ENCODE results near the gene TNKS1BP1.
"Not testable (repeated sequence)": the region's sequence is repeated elsewhere in the genome, so short reads cannot be mapped to it uniquely, and the experiment has no call there.

Gene TNKS1BP1

GRCh38 chr11:57354699-57355098 is 29.9 kb upstream of the TNKS1BP1 start:
- DNase-seq (ENCODE audit: low read depth in 2 of 2) = no peak

DNA sequence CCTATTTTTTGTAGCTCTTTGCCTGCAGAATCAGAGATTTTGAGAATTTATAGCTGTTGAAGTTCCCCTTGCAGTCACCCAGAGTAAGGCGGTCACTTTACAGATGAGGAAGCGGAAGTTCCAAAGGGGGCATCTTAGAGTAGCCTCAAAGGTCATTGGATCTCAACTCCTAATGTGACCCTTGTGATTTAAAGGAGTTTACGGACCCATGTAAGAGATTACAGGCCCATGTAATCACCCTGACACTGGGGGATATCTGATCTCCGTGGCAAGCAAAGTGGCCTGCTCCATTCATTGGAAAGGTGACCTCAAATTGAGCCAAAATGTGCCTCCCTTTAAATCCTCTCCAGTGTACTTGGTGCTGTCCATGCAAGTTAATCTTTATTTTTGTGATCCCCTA is 29.1 kb upstream of the TNKS1BP1 start:
- no peak for DNase-seq (ENCODE audit: low read depth in 2 of 2)

GRCh38 chr11:57353446-57353845 is 28.7 kb upstream of the TNKS1BP1 start:
- DNase-seq (ENCODE audit: low read depth in 2 of 2) = no peak

DNA sequence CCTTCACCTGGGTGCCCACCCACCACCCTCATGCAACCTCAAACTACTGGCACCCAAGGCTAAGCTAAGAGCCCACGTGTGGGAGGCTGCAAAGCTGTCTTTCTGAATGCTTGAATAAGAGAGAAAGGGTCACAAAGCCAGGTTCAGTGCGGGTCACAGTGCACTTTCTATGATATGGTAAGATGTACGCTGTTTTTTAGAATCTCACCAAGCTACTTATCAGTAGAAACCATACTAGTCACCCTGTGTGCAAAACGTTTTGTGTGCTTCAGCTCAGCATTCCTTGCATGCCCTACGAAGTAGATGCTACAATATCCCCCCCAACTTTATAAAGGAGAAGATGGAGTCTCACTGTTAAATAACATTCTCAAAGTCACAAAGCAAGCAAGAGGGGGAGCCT is 28.3 kb upstream of the TNKS1BP1 start:
- no peak for DNase-seq (ENCODE audit: low read depth in 2 of 2)

GRCh38 chr11:57349491-57350274 is 24.9 kb upstream of the TNKS1BP1 start:
- peak; percentile 27 to 31 for DNase-seq (ENCODE audit: low read depth in 2 of 2)

- no peak for DNase-seq (ENCODE audit: low read depth in 2 of 2)
These were observed 24.0 kb upstream of the TNKS1BP1 start for GRCh38 chr11:57348636-57349313.

- DNase-seq (ENCODE audit: low read depth in 2 of 2) = no peak
These were observed 23.3 kb upstream of the TNKS1BP1 start for GRCh38 chr11:57348052-57348451.

DNA sequence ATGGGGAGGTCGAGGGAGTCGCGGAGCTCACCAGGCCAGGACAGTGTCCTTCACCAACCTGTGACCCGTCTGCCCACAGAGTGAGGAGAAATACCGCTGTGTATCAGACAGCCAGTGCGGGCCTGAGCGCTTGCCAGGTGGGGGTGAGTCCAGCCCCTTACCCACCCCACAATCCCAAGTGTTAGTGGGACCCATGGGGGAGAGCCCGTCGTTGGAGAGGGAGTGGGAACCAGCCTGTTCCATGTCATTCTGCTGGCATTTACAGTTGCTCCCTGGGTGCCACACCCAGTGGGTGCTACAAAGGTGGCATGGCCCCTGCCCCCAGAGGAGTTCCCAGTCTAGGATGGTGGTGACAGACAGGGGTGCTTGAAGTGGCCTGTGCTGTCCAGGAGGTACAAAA is 22.6 kb upstream of the TNKS1BP1 start:
- no peak for DNase-seq (ENCODE audit: low read depth in 2 of 2)

DNA sequence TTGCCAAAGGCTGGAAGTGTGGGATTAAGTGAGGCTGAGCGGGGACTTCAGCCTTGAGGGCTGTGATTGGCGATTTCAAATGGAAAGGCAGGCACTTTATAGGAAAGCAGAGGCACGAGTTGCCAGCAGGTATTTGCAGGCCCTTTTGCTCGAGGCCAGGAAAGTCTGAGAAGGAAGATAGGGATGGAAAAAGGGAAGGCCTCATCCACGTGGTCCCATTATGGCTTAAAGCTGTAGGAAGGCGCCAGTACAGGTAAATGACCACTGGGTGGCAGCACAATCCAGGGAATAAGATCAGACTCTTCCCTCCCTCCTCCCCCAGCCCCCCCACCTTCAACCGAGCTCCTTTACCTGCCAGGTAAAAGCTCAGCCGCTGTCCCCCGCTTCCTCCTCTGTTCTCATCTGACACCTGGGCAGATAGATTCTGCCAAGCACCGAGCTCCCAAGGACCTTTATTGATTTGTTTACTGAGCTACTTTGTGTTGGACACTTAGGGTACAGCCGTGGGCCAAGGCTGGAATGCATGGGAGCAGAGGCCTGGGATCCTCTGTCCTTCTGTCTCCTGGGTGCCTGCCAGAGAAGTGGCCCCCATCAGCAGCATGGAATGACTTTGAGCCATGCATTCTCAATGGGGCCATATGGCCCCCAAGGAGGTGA is 20.9 kb upstream of the TNKS1BP1 start:
- peak; percentile 47 to 51 for DNase-seq (ENCODE audit: low read depth in 2 of 2)

GRCh38 chr11:57344826-57345225 is 20.1 kb upstream of the TNKS1BP1 start:
- no peak for DNase-seq (ENCODE audit: low read depth in 2 of 2)

GRCh38 chr11:57343825-57344224 is 19.1 kb upstream of the TNKS1BP1 start:
- DNase-seq (ENCODE audit: low read depth in 2 of 2) = no peak

GRCh38 chr11:57342702-57343101 is 17.9 kb upstream of the TNKS1BP1 start:
- no peak for DNase-seq (ENCODE audit: low read depth in 2 of 2)

GRCh38 chr11:57341250-57341808 is 16.6 kb upstream of the TNKS1BP1 start:
- no peak for DNase-seq (ENCODE audit: low read depth in 2 of 2)

GRCh38 chr11:57340039-57340615 is 15.4 kb upstream of the TNKS1BP1 start:
- DNase-seq (ENCODE audit: low read depth in 2 of 2) = no peak

GRCh38 chr11:57339328-57339727 is 14.6 kb upstream of the TNKS1BP1 start:
- no peak for DNase-seq (ENCODE audit: low read depth in 2 of 2)

- no peak for DNase-seq (ENCODE audit: low read depth in 2 of 2)
These were observed 13.4 kb upstream of the TNKS1BP1 start, which contains the start of gene P2RX3 for GRCh38 chr11:57338142-57338541. TSS of gene P2RX3 (plus strand) at chr11:57338352. CDS start at chr11:57338551, 199 bp downstream.

DNA sequence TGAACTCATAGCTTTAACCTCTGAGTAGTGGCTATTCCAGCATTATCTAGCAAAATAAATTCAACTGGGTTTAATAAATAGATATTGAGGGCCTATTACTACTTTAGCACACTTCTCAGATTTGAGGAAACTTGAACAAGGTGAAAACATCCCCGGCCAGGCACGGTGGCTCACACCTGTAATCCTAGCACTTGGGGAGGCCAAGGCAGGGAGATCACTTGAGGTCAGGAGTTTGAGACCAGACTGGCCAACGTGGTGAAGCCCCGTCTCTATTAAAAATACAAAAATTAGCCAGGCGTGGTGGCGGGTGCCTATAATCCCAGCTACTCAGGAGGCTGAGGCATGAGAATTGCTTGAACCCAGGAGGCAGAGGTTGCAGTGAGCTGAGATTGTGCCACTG is 12.1 kb upstream of the TNKS1BP1 start:
- not testable (repeated sequence) for DNase-seq (ENCODE audit: low read depth in 2 of 2)

DNA sequence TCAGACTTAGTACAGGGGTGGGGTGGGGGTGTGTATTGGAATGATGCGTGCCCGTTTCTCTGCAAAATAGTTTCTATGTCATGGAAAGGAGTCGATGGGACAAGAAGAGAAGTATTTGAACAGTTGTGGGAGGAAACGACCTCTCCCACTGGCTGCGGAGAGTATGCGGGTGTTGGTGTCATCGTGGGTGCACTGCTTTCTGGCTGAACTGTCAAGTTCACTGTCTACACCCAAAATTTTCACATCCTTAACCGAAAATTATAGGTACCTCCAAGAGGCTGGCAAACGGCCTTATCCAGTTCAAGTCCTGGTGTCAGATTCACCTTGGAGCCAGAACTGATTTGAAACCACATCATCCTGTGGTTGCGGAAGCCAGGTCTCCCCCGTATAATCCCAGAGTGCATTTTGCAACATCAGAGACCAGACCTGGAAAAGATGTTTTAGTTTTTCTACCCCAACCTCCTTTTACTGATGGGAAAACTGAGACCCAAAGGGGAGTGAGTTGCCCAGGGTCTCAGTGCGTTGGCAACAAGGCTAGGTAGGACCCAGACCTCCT is 11.4 kb upstream of the TNKS1BP1 start:
- no peak for DNase-seq (ENCODE audit: low read depth in 2 of 2)

DNA sequence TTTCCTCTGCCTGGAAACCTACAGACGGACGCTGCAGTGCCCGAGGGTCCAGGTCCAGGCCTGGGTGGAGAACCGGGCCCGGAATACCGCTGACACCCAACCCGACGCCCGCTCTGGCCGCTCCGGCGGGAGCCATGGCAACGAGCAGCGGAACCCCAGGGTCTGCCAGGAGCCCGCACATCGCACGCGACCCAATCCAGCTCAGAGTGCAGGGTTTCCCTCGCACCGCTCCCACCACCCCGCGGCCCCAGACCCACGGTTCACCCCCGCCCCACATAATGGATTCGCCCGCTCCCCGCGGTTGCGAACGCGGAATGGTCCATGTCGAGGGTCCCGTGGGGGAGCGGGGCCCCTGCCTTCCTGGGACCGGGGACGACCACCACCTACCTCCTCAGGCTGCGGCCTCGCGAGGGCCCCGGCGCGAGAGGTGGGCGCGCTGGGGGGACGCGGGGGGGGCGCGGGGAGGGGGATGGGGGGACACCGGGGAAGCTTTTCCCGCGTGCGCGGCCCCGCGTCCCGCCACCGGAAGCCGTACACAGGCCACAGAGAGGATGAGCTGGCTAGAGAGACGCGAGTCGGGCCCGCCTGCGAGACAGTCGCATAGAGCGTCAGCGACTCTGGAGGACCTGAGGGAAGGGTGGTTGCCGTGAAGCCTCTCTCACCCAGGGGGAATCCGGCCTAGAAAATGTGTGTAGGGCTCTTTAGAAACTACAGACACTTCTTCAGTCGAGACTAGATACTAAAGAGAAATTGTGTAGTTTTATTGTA is 10.8 kb upstream of the TNKS1BP1 start, which contains the start of gene SSRP1:
SSRP1 (minus strand) TSS at position 550 of the 768 bp plus-strand sequence. CDS start 771 bp downstream, outside the sequence.
- DNase-seq (ENCODE audit: low read depth in 2 of 2) = peak; percentile 70 to 80

- DNase-seq (ENCODE audit: low read depth in 2 of 2) = no peak
These were observed 10.2 kb upstream of the TNKS1BP1 start for GRCh38 chr11:57335023-57335342.
